AG09319 (cell line): ENCODE data around the gene SLC23A3.

Experiments
- DNase-seq: peaks from one replicate; pipeline ENCODE4 v3.0.0-alpha.2; 2010; ENCODE audit warnings: low read depth; ENCODE audit errors: extremely low read depth
- TF ChIP-seq, protein P1 (sequence below): IDR thresholded peaks from 2 replicates; pipeline ENCODE4 v1.5.1; 2011; ENCODE audit warnings: low read depth, mild to moderate bottlenecking, inconsistent platforms, low read length, moderate library complexity

The SLC23A3 gene

GRCh38 chr2:219155054-219155644 lies 14.7 kb downstream of the SLC23A3 start:
- TF ChIP-seq, protein P1, sequence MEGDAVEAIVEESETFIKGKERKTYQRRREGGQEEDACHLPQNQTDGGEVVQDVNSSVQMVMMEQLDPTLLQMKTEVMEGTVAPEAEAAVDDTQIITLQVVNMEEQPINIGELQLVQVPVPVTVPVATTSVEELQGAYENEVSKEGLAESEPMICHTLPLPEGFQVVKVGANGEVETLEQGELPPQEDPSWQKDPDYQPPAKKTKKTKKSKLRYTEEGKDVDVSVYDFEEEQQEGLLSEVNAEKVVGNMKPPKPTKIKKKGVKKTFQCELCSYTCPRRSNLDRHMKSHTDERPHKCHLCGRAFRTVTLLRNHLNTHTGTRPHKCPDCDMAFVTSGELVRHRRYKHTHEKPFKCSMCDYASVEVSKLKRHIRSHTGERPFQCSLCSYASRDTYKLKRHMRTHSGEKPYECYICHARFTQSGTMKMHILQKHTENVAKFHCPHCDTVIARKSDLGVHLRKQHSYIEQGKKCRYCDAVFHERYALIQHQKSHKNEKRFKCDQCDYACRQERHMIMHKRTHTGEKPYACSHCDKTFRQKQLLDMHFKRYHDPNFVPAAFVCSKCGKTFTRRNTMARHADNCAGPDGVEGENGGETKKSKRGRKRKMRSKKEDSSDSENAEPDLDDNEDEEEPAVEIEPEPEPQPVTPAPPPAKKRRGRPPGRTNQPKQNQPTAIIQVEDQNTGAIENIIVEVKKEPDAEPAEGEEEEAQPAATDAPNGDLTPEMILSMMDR, result peak; percentile 34
- no peak for DNase-seq

DNA sequence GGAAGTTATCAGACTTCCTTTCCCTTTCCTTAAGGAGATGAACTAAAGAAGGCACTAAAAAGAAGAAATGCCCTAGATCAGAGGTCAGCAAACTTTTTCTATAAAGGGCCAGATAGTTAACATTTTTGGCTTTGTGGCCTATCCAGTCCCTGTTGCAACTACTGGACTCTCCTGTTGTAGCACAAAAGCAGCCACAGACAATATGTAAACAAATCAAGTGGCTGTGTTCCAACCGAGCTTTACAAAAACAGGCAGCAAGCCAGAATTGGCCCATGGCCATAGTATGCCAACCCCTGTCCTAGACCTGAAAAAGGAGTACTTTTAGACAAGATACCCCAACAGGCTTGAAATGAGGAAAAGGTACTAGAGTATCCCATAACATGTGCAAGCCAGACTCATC lies 20.2 kb downstream of the SLC23A3 start:
- no peak for DNase-seq
- TF ChIP-seq, protein P1, result no peak

DNA sequence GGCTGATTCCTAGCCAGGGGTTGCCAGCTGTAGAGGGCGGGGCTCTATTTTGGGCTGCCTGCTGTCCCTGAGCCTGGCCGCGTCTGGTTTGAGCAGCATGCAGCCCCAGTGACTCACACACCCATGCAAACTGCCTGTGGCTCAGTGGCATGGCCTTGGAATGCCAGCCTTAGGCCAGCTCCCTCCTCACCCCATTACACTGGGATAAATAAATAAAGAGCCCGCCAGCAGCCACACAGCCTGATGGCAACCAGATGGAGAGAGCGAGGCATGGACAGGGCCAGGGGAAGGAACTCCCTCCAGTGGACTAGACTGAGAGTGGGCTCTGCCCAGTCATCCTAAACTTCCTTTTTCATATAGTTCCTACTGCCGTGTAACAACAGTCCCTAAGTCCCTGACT lies 27.5 kb downstream of the SLC23A3 start:
- peak; percentile 90 for DNase-seq
- TF ChIP-seq, protein P1, result peak; percentile 62

- TF ChIP-seq, protein P1, result no peak
- no peak for DNase-seq
Measured at GRCh38 chr2:219140722-219141121, 29.1 kb downstream of the SLC23A3 start.

GRCh38 chr2:219133976-219134375 lies 35.9 kb downstream of the SLC23A3 start:
- TF ChIP-seq, protein P1, result no peak

DNA sequence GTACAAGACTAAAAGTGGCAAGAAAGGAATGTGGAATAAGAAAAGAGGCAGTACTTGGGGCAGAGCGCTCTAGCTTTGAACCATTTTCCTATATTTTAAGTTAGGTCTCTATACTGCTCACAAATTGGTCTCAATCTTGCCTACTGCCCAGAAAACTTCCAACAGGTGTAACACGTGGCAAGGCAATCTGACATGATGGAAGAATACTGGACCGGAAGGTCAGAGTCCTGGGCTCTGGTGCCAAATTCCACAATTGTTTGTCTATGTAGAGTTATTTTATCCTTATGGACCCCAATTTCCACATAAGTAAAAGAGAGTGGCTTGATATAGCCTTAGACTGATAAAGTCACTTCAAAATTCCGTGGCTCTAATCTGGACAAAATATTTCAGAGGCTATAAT lies 38.1 kb downstream of the SLC23A3 start:
- TF ChIP-seq, protein P1, result no peak
- no peak for DNase-seq

More at GRCh38 chr2:219133976-219134375, 35.9 kb downstream of the SLC23A3 start:
- DNase-seq, result no peak

GRCh38 chr2:219131327-219131726 lies 38.5 kb downstream of the SLC23A3 start:
- DNase-seq, result no peak
- TF ChIP-seq, protein P1, result no peak
